GM12864 (cell line): Measurements from ENCODE around the gene TCF15.
A peak's percentile ranks its signal among the peaks of the same experiment; 100 is the strongest.
"Not testable (repeated sequence)": the region's sequence is repeated elsewhere in the genome, so short reads cannot be mapped to it uniquely, and the experiment has no call there.

ENCODE experiments used
- DNase-seq: peaks from one replicate; pipeline ENCODE4 v3.0.0-alpha.2; 2011; ENCODE audit warnings: low read depth
- H3K4me3 ChIP-seq: 2 replicates; pipeline ENCODE4 v1.5.1; 2011; ENCODE audit warnings: mild to moderate bottlenecking, low read depth, low read length, control low read depth
- CTCF ChIP-seq: IDR thresholded peaks from 2 replicates; pipeline ENCODE4 v1.5.1; 2011; ENCODE audit warnings: low read depth, mild to moderate bottlenecking, moderate library complexity, low read length, control low read depth, inconsistent platforms; ENCODE audit errors: missing control alignments

Gene TCF15

GRCh38 chr20:646868-647233 is 36.7 kb upstream of the TCF15 start:
- H3K4me3 ChIP-seq: no peak overlapping the region
- DNase-seq: no peak
- TF ChIP-seq CTCF: no peak

- no peak for DNase-seq
- H3K4me3 ChIP-seq: no peak overlapping the region
- no peak for TF ChIP-seq CTCF
Observed at GRCh38 chr20:646107-646867, 36.2 kb upstream of the TCF15 start.

GRCh38 chr20:645318-646106 is 35.4 kb upstream of the TCF15 start:
- peak; percentile 97 for TF ChIP-seq CTCF
- DNase-seq: peak; percentile 30
- no peak overlapping the region for H3K4me3 ChIP-seq

- no peak overlapping the region for H3K4me3 ChIP-seq
- no peak for TF ChIP-seq CTCF
- no peak for DNase-seq
Observed at GRCh38 chr20:644692-645317, 34.7 kb upstream of the TCF15 start.

- no peak for TF ChIP-seq CTCF
- no peak overlapping the region for H3K4me3 ChIP-seq
- no peak for DNase-seq
Observed at GRCh38 chr20:642398-643174, 32.5 kb upstream of the TCF15 start.

- not testable (repeated sequence) for DNase-seq, H3K4me3 ChIP-seq
Observed at GRCh38 chr20:642013-642397, 31.9 kb upstream of the TCF15 start.

- no peak for TF ChIP-seq CTCF
- no peak overlapping the region for H3K4me3 ChIP-seq
- no peak for DNase-seq
Observed at GRCh38 chr20:641516-641875, 31.4 kb upstream of the TCF15 start.
